Measurements from ENCODE around the gene PRKCE. TPM values are rescaled to one million over a fixed set of nuclear protein-coding genes. Genes with fewer than 3 reads are reported as not detected.

PRKCE gene
- total and polyA plus RNA-seq, 2 donors (not counting 3 experiments of a cell fraction or from before 2014, with no cell fraction given), result 27.9 to 33.9 TPM

- no peaks in the 10 kb centered on the region for H3K9me3 ChIP-seq (replicated peaks; ENCODE audit: control insufficient read depth, insufficient read depth, low read length)
- no peaks in the 10 kb centered on the region for H3K9me1 ChIP-seq (replicated peaks; ENCODE audit: control insufficient read depth, extremely low read depth, insufficient read depth, low read length)
- dilution Hi-C loops (cut with MboI; ENCODE audit: extremely low pct_ligation_motif_present, low sequenced_read_pairs), result no loop called here
- H3K79me2 ChIP-seq (ENCODE audit: control insufficient read depth, insufficient read depth, low read length), result no peaks in the 10 kb centered on the region
- TF ChIP-seq GATA2 (IDR thresholded peaks at IDR 0.05; ENCODE audit: insufficient read depth, insufficient read length, low read depth, low read length) (no peak), EZH2 (IDR thresholded peaks at IDR 0.05; ENCODE audit: borderline replicate concordance, low read depth, low read length, severe bottlenecking) (no peak), MAX (IDR thresholded peaks at IDR 0.05; ENCODE audit: insufficient read depth, insufficient read length) (no peak), POLR2A (IDR thresholded peaks at IDR 0.05; ENCODE audit: low read depth, low read length) (no peak), CTCF (IDR thresholded peaks at IDR 0.05; ENCODE audit: extremely low read depth in 1 of 2, insufficient read depth in 1 of 2, low read depth in 1 of 2, low read length in 2 of 2) (no peak), FOS (IDR thresholded peaks at IDR 0.05; ENCODE audit: borderline replicate concordance, insufficient read depth, low read length) (no peak), MYC (IDR thresholded peaks at IDR 0.05; ENCODE audit: low read depth, low read length) (no peak), POLR2AphosphoS5 (IDR thresholded peaks at IDR 0.05; ENCODE audit: insufficient read depth, low read depth, low read length) (no peak)
- no peak overlapping the region for H3K4me2 ChIP-seq (ENCODE audit: insufficient read depth, low read length)
- ChIA-PET CTCF (interaction anchor here (1.7 to 3.2 kb wide), 2 partner anchors 125 to 134 kb away, joined by 5 to 66 read pairs; partner anchors contain the start of gene PRKCE), POLR2A (no interaction called here)
- no peak for FAIRE-seq
- intact Hi-C loops (cut with micrococcal nuclease), result loop anchor here (5.0 kb wide), 1 partner anchor 189 kb away; no protein-coding TSS in a partner anchor
- no peaks in the 10 kb centered on the region for H4K20me1 ChIP-seq (replicated peaks; ENCODE audit: control insufficient read depth, extremely low read depth, insufficient read depth, low read length)
- H2AFZ ChIP-seq (ENCODE audit: low read depth, low read length), result no peak overlapping the region
- H3K27me3 ChIP-seq (ENCODE audit: control insufficient read depth in 2 of 2, insufficient read depth in 2 of 2, low read length in 2 of 2), result peaks cover 0 to 2% of the 10 kb centered on the region in 2 experiments
- H3K27ac ChIP-seq (ENCODE audit: insufficient read depth, low read depth, low read length), result no peak overlapping the region
- H3K4me1 ChIP-seq (ENCODE audit: control insufficient read depth, extremely low read depth, insufficient read depth, low read length), result no peaks in the 10 kb centered on the region
- no TSS peak for BruUV-seq (replicated peaks)
- no peak overlapping the region for H3K9ac ChIP-seq (replicated peaks; ENCODE audit: extremely low read depth, insufficient read depth, low read length)
- no peak for DNase-seq (ENCODE audit: low read depth, low spot score)
- H3K36me3 ChIP-seq (ENCODE audit: control insufficient read depth in 2 of 2, extremely low read depth in 1 of 2, insufficient read depth in 2 of 2, low read length in 2 of 2), result no peaks in the 10 kb centered on the region
- H3K4me3 ChIP-seq (replicated peaks in 1 of 3; ENCODE audit: insufficient read depth in 1 of 3, low read depth in 1 of 3, low read length in 3 of 3), result no peak overlapping the region
Measured at GRCh38 chr2:45776160-45776955, 124.9 kb downstream of the PRKCE start.
